WTC11 (cell line): Measurements from ENCODE around the gene KERA. TPM values are rescaled to one million over a fixed set of nuclear protein-coding genes. Genes with fewer than 3 reads are reported as not detected.

Experiments
- ATAC-seq: fragments of 200-7000 bp; cut with Tn5 transposase; 2 replicates; pipeline ENCODE4 v1.10.0; 2021; ENCODE audit warnings: mild to moderate bottlenecking, moderate library complexity
- CTCF ChIA-PET: fragments of 300-600 bp; sonication (Branson Sonifier 250); formaldehyde crosslinking; loops from one replicate; lab custom pipeline; 2021; ENCODE audit warnings: antibody characterized with exemption; lab: Charles Lee
- POLR2A ChIA-PET: fragments of 350-600 bp; sonication (Branson Sonifier 250); formaldehyde crosslinking; loops from one replicate; lab custom pipeline; 2021; ENCODE audit warnings: antibody characterized with exemption; lab: Charles Lee
- DNase-seq: peaks from one replicate; pipeline ENCODE4 v3.0.0; 2021; ENCODE audit warnings: low spot score
- H3K27ac Mint-ChIP-seq: 2 replicates; pipeline ENCODE4 v1.8.0; 2021; ENCODE audit warnings: mixed read lengths
- H3K27me3 Mint-ChIP-seq: 2 replicates; pipeline ENCODE4 v1.8.0; 2021; ENCODE audit warnings: low read depth, mild to moderate bottlenecking, moderate library complexity, mixed read lengths
- H3K36me3 Mint-ChIP-seq: 2 replicates; pipeline ENCODE4 v1.8.0; 2021; ENCODE audit warnings: mixed read lengths
- H3K4me1 Mint-ChIP-seq: 2 replicates; pipeline ENCODE4 v1.8.0; 2022; ENCODE audit warnings: mixed read lengths
- H3K4me3 Mint-ChIP-seq: 2 replicates; pipeline ENCODE4 v1.8.0; 2021; ENCODE audit warnings: mild to moderate bottlenecking, moderate library complexity, mixed read lengths
- H3K9me3 Mint-ChIP-seq: 2 replicates; pipeline ENCODE4 v1.8.0; 2021; ENCODE audit warnings: mixed read lengths
- EMX1 ChIP-seq: fragments of 250-450 bp; sonication (Bioruptor Pico); IDR thresholded peaks from 2 replicates; pipeline ENCODE4 v1.8.0; 2021; ENCODE audit warnings: mild to moderate bottlenecking
- ETV6 ChIP-seq: sonication (generic); formaldehyde crosslinking; IDR thresholded peaks from 2 replicates; pipeline ENCODE4 v1.8.1; 2022; ENCODE audit warnings: mild to moderate bottlenecking, missing genetic modification reagents
- FOXJ3 ChIP-seq: sonication (generic); formaldehyde crosslinking; IDR thresholded peaks from 2 replicates; pipeline ENCODE4 v1.9.0; 2021; ENCODE audit warnings: missing genetic modification reagents, mild to moderate bottlenecking, borderline replicate concordance
- GRHL2 ChIP-seq: fragments of 250-450 bp; sonication (Bioruptor Pico); IDR thresholded peaks from 2 replicates; pipeline ENCODE4 v1.8.0; 2022; ENCODE audit warnings: mild to moderate bottlenecking, moderate library complexity; ENCODE audit not compliant: insufficient replicate concordance, severe bottlenecking
- JUN ChIP-seq: sonication (generic); formaldehyde crosslinking; IDR thresholded peaks from 2 replicates; pipeline ENCODE4 v1.8.0; 2023; ENCODE audit warnings: mild to moderate bottlenecking, missing genetic modification reagents
- RELA ChIP-seq: sonication (generic); formaldehyde crosslinking; IDR thresholded peaks from 2 replicates; pipeline ENCODE4 v1.8.1; 2022; ENCODE audit warnings: missing genetic modification reagents, mild to moderate bottlenecking, borderline replicate concordance
- SMAD4 ChIP-seq: sonication (generic); formaldehyde crosslinking; IDR thresholded peaks from 2 replicates; pipeline ENCODE4 v1.8.0; 2022; ENCODE audit warnings: mild to moderate bottlenecking, missing genetic modification reagents
- TCF7 ChIP-seq: sonication (generic); formaldehyde crosslinking; IDR thresholded peaks from 2 replicates; pipeline ENCODE4 v1.8.0; 2022; ENCODE audit warnings: mild to moderate bottlenecking, low read depth, missing genetic modification reagents, moderate library complexity
- ZNF423 ChIP-seq: fragments of 250-450 bp; sonication (Bioruptor Pico); IDR thresholded peaks from 2 replicates; pipeline ENCODE4 v2.1.2; 2022; ENCODE audit warnings: mild to moderate bottlenecking, moderate library complexity
- total RNA-seq: library from RNA; stranded (reverse); gene quantifications from 3 replicates; pipeline ENCODE4 v1.2.3, GENCODE V29; 2021
- TF ChIP-seq, protein P1 (sequence below): sonication (generic); formaldehyde crosslinking; IDR thresholded peaks from 2 replicates; pipeline ENCODE4 v1.8.0; 2023; ENCODE audit warnings: mild to moderate bottlenecking, missing genetic modification reagents
- TF ChIP-seq, protein P2 (sequence below): sonication (generic); formaldehyde crosslinking; IDR thresholded peaks from 2 replicates; pipeline ENCODE4 v1.8.0; 2023; ENCODE audit warnings: missing genetic modification reagents
- TF ChIP-seq, protein P3 (sequence below): sonication (generic); formaldehyde crosslinking; IDR thresholded peaks from 2 replicates; pipeline ENCODE4 v1.8.0; 2022; ENCODE audit warnings: mild to moderate bottlenecking, missing genetic modification reagents
- TF ChIP-seq, protein P4 (sequence below): sonication (generic); formaldehyde crosslinking; IDR thresholded peaks from 2 replicates; pipeline ENCODE4 v1.8.0; 2023; ENCODE audit warnings: missing genetic modification reagents, mild to moderate bottlenecking, borderline replicate concordance
- TF ChIP-seq, protein P5 (sequence below): sonication (generic); formaldehyde crosslinking; IDR thresholded peaks from 2 replicates; pipeline ENCODE4 v1.8.1; 2022; ENCODE audit warnings: missing genetic modification reagents, borderline replicate concordance
- TF ChIP-seq, protein P6 (sequence below): sonication (generic); formaldehyde crosslinking; IDR thresholded peaks from 2 replicates; pipeline ENCODE4 v1.8.0; 2022; ENCODE audit warnings: mild to moderate bottlenecking, missing genetic modification reagents
- TF ChIP-seq, protein P7 (sequence below): sonication (generic); formaldehyde crosslinking; IDR thresholded peaks from 2 replicates; pipeline ENCODE4 v1.8.1; 2023; ENCODE audit warnings: mild to moderate bottlenecking, missing genetic modification reagents, moderate library complexity
- TF ChIP-seq, protein P8 (sequence below): fragments of 200-600 bp; IDR thresholded peaks from 2 replicates; pipeline ENCODE4 v1.8.0; 2022; ENCODE audit warnings: antibody characterized with exemption

KERA gene
- total RNA-seq, 1 experiment from 2014 or later, result not detected

DNA sequence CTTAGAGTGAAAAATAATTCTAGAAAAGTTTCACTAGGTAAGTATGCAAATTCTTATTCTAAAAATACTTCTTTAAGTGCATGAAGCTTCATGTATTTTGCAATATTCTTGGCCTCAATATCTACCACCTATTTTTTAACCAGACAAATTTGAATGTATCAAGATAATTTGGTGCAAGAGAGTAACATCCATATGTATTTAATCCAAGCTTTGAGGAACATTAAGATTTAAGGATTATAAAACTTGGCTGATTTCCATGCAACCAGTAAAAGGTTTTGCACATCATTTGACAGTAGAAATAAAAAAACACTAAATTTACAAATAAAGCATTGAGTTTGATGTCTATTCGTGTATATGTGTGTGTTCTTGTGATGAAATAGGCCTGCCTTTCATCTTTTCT lies 45.8 kb upstream of the KERA start (continued):
- TF ChIP-seq, protein P1, sequence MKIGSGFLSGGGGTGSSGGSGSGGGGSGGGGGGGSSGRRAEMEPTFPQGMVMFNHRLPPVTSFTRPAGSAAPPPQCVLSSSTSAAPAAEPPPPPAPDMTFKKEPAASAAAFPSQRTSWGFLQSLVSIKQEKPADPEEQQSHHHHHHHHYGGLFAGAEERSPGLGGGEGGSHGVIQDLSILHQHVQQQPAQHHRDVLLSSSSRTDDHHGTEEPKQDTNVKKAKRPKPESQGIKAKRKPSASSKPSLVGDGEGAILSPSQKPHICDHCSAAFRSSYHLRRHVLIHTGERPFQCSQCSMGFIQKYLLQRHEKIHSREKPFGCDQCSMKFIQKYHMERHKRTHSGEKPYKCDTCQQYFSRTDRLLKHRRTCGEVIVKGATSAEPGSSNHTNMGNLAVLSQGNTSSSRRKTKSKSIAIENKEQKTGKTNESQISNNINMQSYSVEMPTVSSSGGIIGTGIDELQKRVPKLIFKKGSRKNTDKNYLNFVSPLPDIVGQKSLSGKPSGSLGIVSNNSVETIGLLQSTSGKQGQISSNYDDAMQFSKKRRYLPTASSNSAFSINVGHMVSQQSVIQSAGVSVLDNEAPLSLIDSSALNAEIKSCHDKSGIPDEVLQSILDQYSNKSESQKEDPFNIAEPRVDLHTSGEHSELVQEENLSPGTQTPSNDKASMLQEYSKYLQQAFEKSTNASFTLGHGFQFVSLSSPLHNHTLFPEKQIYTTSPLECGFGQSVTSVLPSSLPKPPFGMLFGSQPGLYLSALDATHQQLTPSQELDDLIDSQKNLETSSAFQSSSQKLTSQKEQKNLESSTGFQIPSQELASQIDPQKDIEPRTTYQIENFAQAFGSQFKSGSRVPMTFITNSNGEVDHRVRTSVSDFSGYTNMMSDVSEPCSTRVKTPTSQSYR (CRISPR knock-in tag), result no peak
- TF ChIP-seq EMX1 (CRISPR knock-in tag), result no peak
- TF ChIP-seq, protein P2, sequence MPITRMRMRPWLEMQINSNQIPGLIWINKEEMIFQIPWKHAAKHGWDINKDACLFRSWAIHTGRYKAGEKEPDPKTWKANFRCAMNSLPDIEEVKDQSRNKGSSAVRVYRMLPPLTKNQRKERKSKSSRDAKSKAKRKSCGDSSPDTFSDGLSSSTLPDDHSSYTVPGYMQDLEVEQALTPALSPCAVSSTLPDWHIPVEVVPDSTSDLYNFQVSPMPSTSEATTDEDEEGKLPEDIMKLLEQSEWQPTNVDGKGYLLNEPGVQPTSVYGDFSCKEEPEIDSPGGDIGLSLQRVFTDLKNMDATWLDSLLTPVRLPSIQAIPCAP (CRISPR knock-in tag), result no peak
- TF ChIP-seq, all 79 proteins: peak for 0

DNA sequence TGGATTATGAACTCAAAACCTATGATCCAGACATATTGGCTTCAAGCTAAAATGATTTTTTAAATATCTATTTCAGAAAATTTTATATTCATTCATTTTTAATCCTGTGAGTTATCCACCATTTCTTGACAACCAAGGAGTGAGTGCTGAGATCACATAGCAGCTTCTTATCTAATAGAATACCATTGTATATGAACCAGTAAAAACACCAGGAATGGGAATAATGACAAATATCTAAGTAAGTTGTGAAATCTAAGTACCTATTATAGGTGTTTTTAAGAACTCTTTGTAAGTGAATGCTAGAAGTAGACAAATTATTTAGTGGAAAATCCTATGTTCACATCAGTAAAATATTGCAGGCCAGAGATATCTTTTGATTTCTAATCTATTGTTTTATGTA lies 45.3 kb upstream of the KERA start:
- Mint-ChIP-seq H3K36me3 (no peaks in the 10 kb centered on the region), H3K9me3 (no peaks in the 10 kb centered on the region), H3K27ac (no peak overlapping the region), H3K4me3 (no peak overlapping the region), H3K4me1 (no peaks in the 10 kb centered on the region), H3K27me3 (no peaks in the 10 kb centered on the region; the same call in 1 of the 2 replicates)
- TF ChIP-seq SMAD4 (CRISPR knock-in tag), result no peak
- TF ChIP-seq RELA (CRISPR knock-in tag), result no peak
- TF ChIP-seq, protein P3, sequence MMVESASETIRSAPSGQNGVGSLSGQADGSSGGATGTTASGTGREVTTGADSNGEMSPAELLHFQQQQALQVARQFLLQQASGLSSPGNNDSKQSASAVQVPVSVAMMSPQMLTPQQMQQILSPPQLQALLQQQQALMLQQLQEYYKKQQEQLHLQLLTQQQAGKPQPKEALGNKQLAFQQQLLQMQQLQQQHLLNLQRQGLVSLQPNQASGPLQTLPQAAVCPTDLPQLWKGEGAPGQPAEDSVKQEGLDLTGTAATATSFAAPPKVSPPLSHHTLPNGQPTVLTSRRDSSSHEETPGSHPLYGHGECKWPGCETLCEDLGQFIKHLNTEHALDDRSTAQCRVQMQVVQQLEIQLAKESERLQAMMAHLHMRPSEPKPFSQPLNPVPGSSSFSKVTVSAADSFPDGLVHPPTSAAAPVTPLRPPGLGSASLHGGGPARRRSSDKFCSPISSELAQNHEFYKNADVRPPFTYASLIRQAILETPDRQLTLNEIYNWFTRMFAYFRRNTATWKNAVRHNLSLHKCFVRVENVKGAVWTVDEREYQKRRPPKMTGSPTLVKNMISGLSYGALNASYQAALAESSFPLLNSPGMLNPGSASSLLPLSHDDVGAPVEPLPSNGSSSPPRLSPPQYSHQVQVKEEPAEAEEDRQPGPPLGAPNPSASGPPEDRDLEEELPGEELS (CRISPR knock-in tag), result no peak
- no peak for TF ChIP-seq JUN (CRISPR knock-in tag)
- no peak for TF ChIP-seq TCF7 (CRISPR knock-in tag)
- TF ChIP-seq, protein P4, sequence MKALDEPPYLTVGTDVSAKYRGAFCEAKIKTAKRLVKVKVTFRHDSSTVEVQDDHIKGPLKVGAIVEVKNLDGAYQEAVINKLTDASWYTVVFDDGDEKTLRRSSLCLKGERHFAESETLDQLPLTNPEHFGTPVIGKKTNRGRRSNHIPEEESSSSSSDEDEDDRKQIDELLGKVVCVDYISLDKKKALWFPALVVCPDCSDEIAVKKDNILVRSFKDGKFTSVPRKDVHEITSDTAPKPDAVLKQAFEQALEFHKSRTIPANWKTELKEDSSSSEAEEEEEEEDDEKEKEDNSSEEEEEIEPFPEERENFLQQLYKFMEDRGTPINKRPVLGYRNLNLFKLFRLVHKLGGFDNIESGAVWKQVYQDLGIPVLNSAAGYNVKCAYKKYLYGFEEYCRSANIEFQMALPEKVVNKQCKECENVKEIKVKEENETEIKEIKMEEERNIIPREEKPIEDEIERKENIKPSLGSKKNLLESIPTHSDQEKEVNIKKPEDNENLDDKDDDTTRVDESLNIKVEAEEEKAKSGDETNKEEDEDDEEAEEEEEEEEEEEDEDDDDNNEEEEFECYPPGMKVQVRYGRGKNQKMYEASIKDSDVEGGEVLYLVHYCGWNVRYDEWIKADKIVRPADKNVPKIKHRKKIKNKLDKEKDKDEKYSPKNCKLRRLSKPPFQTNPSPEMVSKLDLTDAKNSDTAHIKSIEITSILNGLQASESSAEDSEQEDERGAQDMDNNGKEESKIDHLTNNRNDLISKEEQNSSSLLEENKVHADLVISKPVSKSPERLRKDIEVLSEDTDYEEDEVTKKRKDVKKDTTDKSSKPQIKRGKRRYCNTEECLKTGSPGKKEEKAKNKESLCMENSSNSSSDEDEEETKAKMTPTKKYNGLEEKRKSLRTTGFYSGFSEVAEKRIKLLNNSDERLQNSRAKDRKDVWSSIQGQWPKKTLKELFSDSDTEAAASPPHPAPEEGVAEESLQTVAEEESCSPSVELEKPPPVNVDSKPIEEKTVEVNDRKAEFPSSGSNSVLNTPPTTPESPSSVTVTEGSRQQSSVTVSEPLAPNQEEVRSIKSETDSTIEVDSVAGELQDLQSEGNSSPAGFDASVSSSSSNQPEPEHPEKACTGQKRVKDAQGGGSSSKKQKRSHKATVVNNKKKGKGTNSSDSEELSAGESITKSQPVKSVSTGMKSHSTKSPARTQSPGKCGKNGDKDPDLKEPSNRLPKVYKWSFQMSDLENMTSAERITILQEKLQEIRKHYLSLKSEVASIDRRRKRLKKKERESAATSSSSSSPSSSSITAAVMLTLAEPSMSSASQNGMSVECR (CRISPR knock-in tag), result no peak
- TF ChIP-seq, protein P5, sequence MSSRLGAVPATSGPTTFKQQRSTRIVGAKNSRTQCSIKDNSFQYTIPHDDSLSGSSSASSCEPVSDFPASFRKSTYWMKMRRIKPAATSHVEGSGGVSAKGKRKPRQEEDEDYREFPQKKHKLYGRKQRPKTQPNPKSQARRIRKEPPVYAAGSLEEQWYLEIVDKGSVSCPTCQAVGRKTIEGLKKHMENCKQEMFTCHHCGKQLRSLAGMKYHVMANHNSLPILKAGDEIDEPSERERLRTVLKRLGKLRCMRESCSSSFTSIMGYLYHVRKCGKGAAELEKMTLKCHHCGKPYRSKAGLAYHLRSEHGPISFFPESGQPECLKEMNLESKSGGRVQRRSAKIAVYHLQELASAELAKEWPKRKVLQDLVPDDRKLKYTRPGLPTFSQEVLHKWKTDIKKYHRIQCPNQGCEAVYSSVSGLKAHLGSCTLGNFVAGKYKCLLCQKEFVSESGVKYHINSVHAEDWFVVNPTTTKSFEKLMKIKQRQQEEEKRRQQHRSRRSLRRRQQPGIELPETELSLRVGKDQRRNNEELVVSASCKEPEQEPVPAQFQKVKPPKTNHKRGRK (CRISPR knock-in tag), result no peak
- TF ChIP-seq GRHL2, result no peak
- TF ChIP-seq FOXJ3 (CRISPR knock-in tag), result no peak
- TF ChIP-seq, protein P1 (CRISPR knock-in tag), result no peak
- TF ChIP-seq, protein P6, sequence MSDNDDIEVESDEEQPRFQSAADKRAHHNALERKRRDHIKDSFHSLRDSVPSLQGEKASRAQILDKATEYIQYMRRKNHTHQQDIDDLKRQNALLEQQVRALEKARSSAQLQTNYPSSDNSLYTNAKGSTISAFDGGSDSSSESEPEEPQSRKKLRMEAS (CRISPR knock-in tag), result no peak
- TF ChIP-seq, protein P7, sequence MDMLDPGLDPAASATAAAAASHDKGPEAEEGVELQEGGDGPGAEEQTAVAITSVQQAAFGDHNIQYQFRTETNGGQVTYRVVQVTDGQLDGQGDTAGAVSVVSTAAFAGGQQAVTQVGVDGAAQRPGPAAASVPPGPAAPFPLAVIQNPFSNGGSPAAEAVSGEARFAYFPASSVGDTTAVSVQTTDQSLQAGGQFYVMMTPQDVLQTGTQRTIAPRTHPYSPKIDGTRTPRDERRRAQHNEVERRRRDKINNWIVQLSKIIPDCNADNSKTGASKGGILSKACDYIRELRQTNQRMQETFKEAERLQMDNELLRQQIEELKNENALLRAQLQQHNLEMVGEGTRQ (CRISPR knock-in tag), result no peak
- TF ChIP-seq, protein P8, sequence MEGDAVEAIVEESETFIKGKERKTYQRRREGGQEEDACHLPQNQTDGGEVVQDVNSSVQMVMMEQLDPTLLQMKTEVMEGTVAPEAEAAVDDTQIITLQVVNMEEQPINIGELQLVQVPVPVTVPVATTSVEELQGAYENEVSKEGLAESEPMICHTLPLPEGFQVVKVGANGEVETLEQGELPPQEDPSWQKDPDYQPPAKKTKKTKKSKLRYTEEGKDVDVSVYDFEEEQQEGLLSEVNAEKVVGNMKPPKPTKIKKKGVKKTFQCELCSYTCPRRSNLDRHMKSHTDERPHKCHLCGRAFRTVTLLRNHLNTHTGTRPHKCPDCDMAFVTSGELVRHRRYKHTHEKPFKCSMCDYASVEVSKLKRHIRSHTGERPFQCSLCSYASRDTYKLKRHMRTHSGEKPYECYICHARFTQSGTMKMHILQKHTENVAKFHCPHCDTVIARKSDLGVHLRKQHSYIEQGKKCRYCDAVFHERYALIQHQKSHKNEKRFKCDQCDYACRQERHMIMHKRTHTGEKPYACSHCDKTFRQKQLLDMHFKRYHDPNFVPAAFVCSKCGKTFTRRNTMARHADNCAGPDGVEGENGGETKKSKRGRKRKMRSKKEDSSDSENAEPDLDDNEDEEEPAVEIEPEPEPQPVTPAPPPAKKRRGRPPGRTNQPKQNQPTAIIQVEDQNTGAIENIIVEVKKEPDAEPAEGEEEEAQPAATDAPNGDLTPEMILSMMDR, result no peak
- no peak for TF ChIP-seq ZNF423 (CRISPR knock-in tag)
- TF ChIP-seq ETV6 (CRISPR knock-in tag), result no peak
- DNase-seq (no peak), ATAC-seq (no peak)
- ChIA-PET CTCF (no interaction called here), POLR2A (no interaction called here)
